ENCODE results near the gene CLDN14.

The CLDN14 gene

DNA sequence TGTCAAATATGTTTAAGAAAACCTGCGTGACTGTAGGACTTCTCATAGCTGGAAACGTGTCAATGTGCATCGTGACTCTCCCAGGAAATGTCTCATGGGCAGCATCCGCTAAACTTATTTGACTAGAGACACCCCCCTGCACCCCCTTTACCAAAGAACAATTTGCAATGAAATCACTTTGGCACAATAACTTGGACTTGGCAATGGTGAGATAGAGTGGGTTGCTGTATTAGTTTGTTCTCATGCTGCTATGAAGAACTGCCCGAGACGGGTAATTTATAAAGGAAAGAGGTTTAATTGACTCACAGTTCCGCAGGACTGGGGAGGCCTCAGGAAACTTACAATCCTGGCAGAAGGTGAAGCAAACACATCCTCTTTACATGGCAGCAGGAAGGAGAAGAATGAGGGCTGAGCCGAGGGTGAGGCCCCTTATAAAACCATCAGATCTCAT, 13.8 kb downstream of the CLDN14 start:
- H3K4me1 ChIP-seq (ENCODE audit: low read length): 0 out of 2 replicates have a peak, but pooled peaks cover 6% of the 10 kb centered on the region
- DNase-seq: no peak
- no peaks in the 10 kb centered on the region for H3F3A ChIP-seq (ENCODE audit: insufficient read depth, low read length)

DNA sequence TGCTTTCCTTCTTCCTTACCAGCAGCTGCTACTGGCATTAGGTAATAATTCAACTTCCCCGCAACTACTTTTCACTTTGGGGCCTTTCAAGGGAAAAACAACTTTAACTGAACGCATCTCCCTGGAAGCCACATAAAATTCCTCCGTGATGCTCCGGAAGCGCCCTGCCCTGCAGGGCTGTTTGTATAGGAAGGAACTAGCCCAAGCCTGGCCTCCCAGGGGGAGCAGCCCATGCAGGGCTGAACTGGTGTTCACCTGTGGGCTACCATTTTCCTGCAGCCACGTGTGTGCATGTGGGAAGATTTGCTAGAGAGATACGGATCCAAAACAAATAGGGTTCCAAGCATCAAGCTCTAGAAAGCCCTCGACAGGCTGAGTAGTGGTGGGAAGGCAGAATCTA, 14.4 kb downstream of the CLDN14 start:
- H3K27me3 ChIP-seq (replicated peaks; ENCODE audit: insufficient read depth, low read length): no peaks in the 10 kb centered on the region
- no peak overlapping the region for H3K4me2 ChIP-seq (ENCODE audit: low read depth, low read length)
- TF ChIP-seq, protein P1, sequence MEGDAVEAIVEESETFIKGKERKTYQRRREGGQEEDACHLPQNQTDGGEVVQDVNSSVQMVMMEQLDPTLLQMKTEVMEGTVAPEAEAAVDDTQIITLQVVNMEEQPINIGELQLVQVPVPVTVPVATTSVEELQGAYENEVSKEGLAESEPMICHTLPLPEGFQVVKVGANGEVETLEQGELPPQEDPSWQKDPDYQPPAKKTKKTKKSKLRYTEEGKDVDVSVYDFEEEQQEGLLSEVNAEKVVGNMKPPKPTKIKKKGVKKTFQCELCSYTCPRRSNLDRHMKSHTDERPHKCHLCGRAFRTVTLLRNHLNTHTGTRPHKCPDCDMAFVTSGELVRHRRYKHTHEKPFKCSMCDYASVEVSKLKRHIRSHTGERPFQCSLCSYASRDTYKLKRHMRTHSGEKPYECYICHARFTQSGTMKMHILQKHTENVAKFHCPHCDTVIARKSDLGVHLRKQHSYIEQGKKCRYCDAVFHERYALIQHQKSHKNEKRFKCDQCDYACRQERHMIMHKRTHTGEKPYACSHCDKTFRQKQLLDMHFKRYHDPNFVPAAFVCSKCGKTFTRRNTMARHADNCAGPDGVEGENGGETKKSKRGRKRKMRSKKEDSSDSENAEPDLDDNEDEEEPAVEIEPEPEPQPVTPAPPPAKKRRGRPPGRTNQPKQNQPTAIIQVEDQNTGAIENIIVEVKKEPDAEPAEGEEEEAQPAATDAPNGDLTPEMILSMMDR (IDR thresholded peaks at IDR 0.05; ENCODE audit: low read length): no peak
- TF ChIP-seq EZH2 (optimal IDR thresholded peaks at IDR 0.05; ENCODE audit: low read depth, low read length) (no peak), EZH2phosphoT487 (IDR thresholded peaks at IDR 0.05; ENCODE audit: low read length) (no peak)
- 0 out of 2 replicates have a peak, but pooled peaks cover 6% of the 10 kb centered on the region for H3K4me1 ChIP-seq (ENCODE audit: low read length)
- H2AFZ ChIP-seq (ENCODE audit: low read length): no peak overlapping the region
- no peaks in the 10 kb centered on the region for H3K79me2 ChIP-seq (ENCODE audit: low read length)
- H4K20me1 ChIP-seq (ENCODE audit: insufficient read depth, low read length): no peaks in the 10 kb centered on the region
- H3K9ac ChIP-seq (ENCODE audit: low read length): no peak overlapping the region
- H3K27ac ChIP-seq (ENCODE audit: low read length): no peak overlapping the region
- no peak for DNase-seq
- H3K9me3 ChIP-seq (replicated peaks; ENCODE audit: insufficient read depth, low read length): no peaks in the 10 kb centered on the region
- H3F3A ChIP-seq (ENCODE audit: insufficient read depth, low read length): no peaks in the 10 kb centered on the region
- no peaks in the 10 kb centered on the region for H3K36me3 ChIP-seq (replicated peaks; ENCODE audit: insufficient read depth, low read length)
- no peak overlapping the region for H3K4me3 ChIP-seq (ENCODE audit: low read length)
- H3K9me2 ChIP-seq (replicated peaks; ENCODE audit: insufficient read depth, low read length): no peaks in the 10 kb centered on the region

More for the DNA sequence above, 13.8 kb downstream of the CLDN14 start:
- no peak overlapping the region for H3K9ac ChIP-seq (ENCODE audit: low read length)
- no peaks in the 10 kb centered on the region for H3K36me3 ChIP-seq (replicated peaks; ENCODE audit: insufficient read depth, low read length)
- H2AFZ ChIP-seq (ENCODE audit: low read length): no peak overlapping the region
- H3K4me3 ChIP-seq (ENCODE audit: low read length): no peak overlapping the region
- no peaks in the 10 kb centered on the region for H3K79me2 ChIP-seq (ENCODE audit: low read length)
- H3K9me3 ChIP-seq (replicated peaks; ENCODE audit: insufficient read depth, low read length): no peaks in the 10 kb centered on the region
- no peak overlapping the region for H3K4me2 ChIP-seq (ENCODE audit: low read depth, low read length)
- no peak for TF ChIP-seq EZH2phosphoT487 (IDR thresholded peaks at IDR 0.05; ENCODE audit: low read length)
- TF ChIP-seq EZH2 (optimal IDR thresholded peaks at IDR 0.05; ENCODE audit: low read depth, low read length): no peak
- TF ChIP-seq, protein P1 (IDR thresholded peaks at IDR 0.05; ENCODE audit: low read length): no peak
- H3K9me2 ChIP-seq (replicated peaks; ENCODE audit: insufficient read depth, low read length): no peaks in the 10 kb centered on the region
- H3K27me3 ChIP-seq (replicated peaks; ENCODE audit: insufficient read depth, low read length): no peaks in the 10 kb centered on the region
- H3K27ac ChIP-seq (ENCODE audit: low read length): no peak overlapping the region
- no peaks in the 10 kb centered on the region for H4K20me1 ChIP-seq (ENCODE audit: insufficient read depth, low read length)

DNA sequence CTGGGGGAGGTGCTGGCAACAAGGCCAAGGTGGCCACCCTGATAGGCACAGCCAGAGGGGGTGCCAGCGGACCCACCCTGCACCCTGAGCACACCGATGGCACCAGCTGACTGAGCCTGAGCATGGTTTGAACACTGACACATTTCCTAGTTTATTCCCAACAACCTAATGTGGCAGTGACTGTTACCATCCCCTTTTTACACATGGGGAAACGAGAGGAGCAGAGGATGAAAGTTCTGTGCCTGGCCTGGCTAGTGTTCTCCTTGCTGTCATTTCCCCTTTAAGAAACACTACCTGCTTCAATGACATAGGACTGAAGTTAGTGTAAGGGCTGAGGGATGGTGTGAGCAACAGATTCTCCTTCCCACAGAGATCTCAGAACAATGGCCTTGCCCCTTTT, 15.3 kb downstream of the CLDN14 start:
- Histone ChIP-seq H3K9ac (ENCODE audit: low read length) (no peak overlapping the region), H3K27me3 (replicated peaks; ENCODE audit: insufficient read depth, low read length) (no peaks in the 10 kb centered on the region), H3F3A (ENCODE audit: insufficient read depth, low read length) (no peaks in the 10 kb centered on the region), H4K20me1 (ENCODE audit: insufficient read depth, low read length) (no peaks in the 10 kb centered on the region), H3K4me1 (ENCODE audit: low read length) (0 out of 2 replicates have a peak, but pooled peaks cover 6% of the 10 kb centered on the region), H3K9me3 (replicated peaks; ENCODE audit: insufficient read depth, low read length) (no peaks in the 10 kb centered on the region), H3K4me3 (ENCODE audit: low read length) (no peak overlapping the region), H3K4me2 (ENCODE audit: low read depth, low read length) (no peak overlapping the region), H3K79me2 (ENCODE audit: low read length) (no peaks in the 10 kb centered on the region), H3K27ac (ENCODE audit: low read length) (no peak overlapping the region), H3K9me2 (replicated peaks; ENCODE audit: insufficient read depth, low read length) (no peaks in the 10 kb centered on the region), H2AFZ (ENCODE audit: low read length) (no peak overlapping the region), H3K36me3 (replicated peaks; ENCODE audit: insufficient read depth, low read length) (no peaks in the 10 kb centered on the region)
- no peak for TF ChIP-seq EZH2 (optimal IDR thresholded peaks at IDR 0.05; ENCODE audit: low read depth, low read length)
- no peak for TF ChIP-seq EZH2phosphoT487 (IDR thresholded peaks at IDR 0.05; ENCODE audit: low read length)
- TF ChIP-seq, protein P1 (IDR thresholded peaks at IDR 0.05; ENCODE audit: low read length): no peak
- no peak for DNase-seq
